GM19239 (cell line): Measurements from ENCODE around the gene MAEA.

Source experiments
- DNase-seq: peaks from one replicate; pipeline ENCODE4 v3.0.0; 2011; ENCODE audit warnings: low spot score; ENCODE audit not compliant: insufficient read length
- FAIRE-seq: peaks from 2 replicates; lab custom pipeline; 2011; peaks lifted over from hg19 to GRCh38; lab: Jason Lieb, UNC

Gene MAEA

GRCh38 chr4:1373892-1374705, 84.4 kb downstream of the MAEA start:
- no peak for FAIRE-seq

GRCh38 chr4:1374706-1375045, 85.0 kb downstream of the MAEA start:
- FAIRE-seq (no peak), DNase-seq (no peak)

More at GRCh38 chr4:1373892-1374705, 84.4 kb downstream of the MAEA start:
- DNase-seq: no peak

GRCh38 chr4:1375051-1375721, 85.5 kb downstream of the MAEA start:
- FAIRE-seq (no peak), DNase-seq (no peak)

DNA sequence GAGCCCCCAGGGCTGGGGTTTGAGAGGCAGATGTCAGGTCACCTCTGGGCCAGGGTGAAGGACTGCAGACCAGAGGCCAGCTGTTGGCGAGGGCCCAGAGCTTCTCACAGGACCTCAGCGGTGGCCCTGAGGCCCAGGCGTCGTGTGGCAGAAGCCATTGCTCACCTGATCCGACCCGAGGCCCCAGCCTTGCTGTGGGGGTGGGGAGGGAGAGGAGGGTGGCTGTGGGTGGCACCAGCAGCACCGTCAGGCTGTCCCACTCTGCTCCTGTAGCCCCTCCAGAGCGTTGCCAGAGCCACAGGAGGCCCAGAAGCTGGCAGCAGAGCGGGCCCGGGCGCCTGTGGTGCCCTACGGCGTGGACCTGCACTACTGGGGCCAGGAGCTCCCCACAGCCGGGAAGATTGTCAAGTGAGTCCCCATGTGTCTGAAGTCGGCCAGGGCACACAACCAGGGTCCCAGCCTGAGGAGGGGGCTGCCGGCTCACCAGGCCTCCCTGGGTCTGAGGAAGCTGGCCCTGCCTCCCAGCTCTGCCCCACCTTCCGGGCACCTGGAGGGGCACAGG, 86.2 kb downstream of the MAEA start:
- DNase-seq (no peak), FAIRE-seq (no peak)

- no peak for FAIRE-seq
These were observed 86.7 kb downstream of the MAEA start for GRCh38 chr4:1376391-1376840.

GRCh38 chr4:1376841-1377605, 87.3 kb downstream of the MAEA start:
- DNase-seq: no peak
- FAIRE-seq: no peak

More at GRCh38 chr4:1376391-1376840, 86.7 kb downstream of the MAEA start:
- no peak for DNase-seq

- no peak for FAIRE-seq
These were observed 88.0 kb downstream of the MAEA start for GRCh38 chr4:1377606-1378261.

DNA sequence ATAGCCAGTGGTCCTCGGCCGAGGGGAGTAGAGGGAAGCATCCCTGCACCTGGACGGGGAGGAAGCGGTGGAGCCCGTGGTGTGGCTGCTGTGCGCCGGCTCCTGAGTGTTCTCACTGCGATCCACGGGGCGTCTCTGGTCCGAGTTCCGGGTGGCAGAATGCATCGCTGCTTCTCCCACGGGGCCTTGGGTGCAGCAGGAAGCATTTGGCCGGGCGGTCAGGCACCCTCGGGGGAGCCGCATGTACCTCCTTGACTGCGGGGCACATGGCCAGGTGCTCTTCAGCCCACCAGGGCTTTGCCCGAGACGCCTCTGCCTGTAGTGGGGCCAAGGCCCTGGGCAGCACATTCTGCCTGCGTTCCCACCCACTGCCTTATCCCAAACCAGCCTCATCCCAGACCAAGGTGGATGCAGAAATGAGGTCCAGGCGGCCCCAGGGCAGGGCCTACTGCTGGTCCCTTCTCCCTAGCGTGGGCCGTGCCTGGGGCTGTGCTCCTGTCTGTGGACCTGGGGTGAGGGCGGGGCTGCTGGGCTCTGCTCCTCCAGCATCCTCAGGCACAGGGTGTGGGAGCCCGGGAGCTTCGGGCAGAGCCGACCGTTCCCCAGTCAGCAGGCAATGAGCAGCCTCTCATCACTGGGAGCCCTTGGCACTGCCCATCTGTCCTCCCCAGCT, 89.0 kb downstream of the MAEA start:
- no peak for FAIRE-seq
- DNase-seq: no peak

More at GRCh38 chr4:1377606-1378261, 88.0 kb downstream of the MAEA start:
- no peak for DNase-seq

GRCh38 chr4:1379351-1379781, 89.7 kb downstream of the MAEA start:
- FAIRE-seq: no peak
- no peak for DNase-seq

- FAIRE-seq: no peak
- no peak for DNase-seq
These were observed 90.2 kb downstream of the MAEA start for GRCh38 chr4:1379801-1380331.

DNA sequence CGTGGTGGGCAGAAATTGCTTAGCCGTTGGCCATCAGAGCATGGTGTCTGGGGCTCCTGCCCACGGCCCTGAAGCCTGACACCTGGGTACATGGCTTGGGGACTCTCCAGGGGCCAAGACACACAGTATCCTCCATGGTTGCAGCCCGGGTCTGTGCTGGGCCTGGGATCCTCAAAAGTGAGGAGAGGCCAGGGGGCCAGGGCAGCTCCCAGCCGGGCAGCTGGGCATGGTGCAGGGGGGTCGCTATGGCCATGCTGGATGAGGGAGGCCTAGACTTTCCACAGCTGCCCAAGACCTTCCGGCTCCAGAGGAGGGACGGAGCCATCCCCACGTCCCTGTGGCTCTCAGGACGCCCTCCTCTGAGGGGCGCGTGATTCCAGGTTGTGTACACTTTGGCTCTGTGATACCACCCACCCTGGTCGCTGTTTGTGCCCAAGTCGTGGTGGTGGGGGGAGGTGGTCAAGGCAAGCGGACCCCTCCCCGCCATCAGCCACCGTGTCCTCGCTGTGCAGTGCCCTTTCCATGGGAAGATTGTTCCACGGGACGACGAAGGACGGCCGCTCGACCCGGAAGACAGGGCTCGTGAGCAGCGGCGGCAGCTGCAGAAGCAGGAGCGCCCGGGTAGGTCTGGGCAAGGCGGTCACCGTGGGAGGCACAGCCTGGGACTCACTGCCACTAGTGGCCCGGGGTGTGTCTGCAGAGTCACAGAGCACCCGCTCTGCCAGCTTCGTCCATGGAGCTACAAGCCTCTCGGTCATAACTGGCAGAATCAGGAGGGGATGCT, 90.9 kb downstream of the MAEA start:
- FAIRE-seq: no peak
- DNase-seq: no peak

GRCh38 chr4:1381181-1381621, 91.5 kb downstream of the MAEA start:
- no peak for FAIRE-seq
- no peak for DNase-seq

- no peak for DNase-seq
- no peak for FAIRE-seq
These were observed 92.4 kb downstream of the MAEA start for GRCh38 chr4:1381944-1382541.

DNA sequence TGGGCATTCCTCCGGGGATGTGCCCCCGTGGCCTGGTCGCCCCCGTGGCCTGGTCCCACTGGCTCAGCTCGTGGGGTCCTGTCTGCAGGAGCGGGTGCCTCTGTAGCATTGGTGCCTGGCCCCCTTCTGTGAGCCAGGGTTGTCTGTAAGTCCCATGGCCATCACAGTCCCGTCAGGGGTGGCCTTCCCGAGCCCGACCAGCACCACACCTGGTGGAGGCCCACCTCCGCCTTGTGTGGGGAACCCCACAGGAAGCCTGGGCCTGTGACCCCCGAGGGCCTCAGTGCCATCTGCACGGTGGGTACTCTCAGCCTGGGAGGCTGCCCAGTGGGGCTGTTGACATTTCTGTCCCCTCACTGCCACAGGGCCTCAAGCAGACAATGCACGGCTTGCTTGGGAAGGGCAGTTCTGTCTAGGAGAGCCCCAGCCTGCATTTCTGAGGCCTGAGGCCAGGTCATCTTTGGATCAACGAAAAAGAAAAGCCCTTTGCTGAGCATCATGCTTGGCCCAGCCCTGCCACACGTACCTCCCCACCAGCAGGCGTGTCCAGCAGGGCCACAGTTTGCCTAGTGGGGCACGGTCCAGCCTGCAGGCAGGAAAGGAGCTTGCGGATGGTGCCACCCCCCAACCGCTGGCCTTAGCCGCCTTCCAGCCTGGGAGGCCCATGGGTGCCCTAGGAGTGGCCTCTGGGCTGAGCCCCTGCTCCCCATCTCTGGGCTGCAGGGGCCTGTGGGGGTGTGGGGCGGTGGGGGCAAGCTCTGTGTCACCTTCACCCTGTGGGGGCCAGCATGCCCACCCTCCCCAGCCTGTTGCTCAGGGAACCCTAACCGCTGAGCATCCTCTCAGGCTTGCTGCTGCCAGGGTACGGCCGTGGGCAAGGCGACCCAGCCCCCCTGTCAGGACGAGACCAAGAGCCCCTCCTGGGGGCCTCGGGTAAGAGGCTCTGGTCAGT, 93.4 kb downstream of the MAEA start:
- DNase-seq (no peak), FAIRE-seq (no peak)

GRCh38 chr4:1383728-1384591, 94.3 kb downstream of the MAEA start:
- no peak for FAIRE-seq
- DNase-seq: no peak
